Chondrocyte (in vitro differentiated cells): ENCODE measurements around the gene RPTOR. TPM values are rescaled to one million over a fixed set of nuclear protein-coding genes. Genes with fewer than 3 reads are reported as not detected.
"Not testable (repeated sequence)": the region's sequence is repeated elsewhere in the genome, so short reads cannot be mapped to it uniquely, and the experiment has no call there.

Source experiments
- DNase-seq: peaks from one replicate; pipeline ENCODE4 v3.0.0; 2021; ENCODE audit warnings: mixed read lengths, low spot score
- H3K27ac Mint-ChIP-seq: one replicate; pipeline ENCODE4 v1.8.0; 2021; ENCODE audit warnings: mild to moderate bottlenecking, moderate library complexity, mixed read lengths; ENCODE audit not compliant: unreplicated experiment
- H3K27me3 Mint-ChIP-seq: 2 replicates; pipeline ENCODE4 v1.8.0; 2021; ENCODE audit warnings: low read depth, mixed read lengths
- H3K36me3 Mint-ChIP-seq: 2 replicates; pipeline ENCODE4 v1.8.0; 2021; ENCODE audit warnings: low read depth, mixed read lengths
- H3K4me1 Mint-ChIP-seq: 2 replicates; pipeline ENCODE4 v1.8.0; 2021; ENCODE audit warnings: low read depth, mild to moderate bottlenecking, mixed read lengths
- H3K4me3 Mint-ChIP-seq: one replicate; pipeline ENCODE4 v1.8.0; 2021; ENCODE audit warnings: mild to moderate bottlenecking, moderate library complexity, mixed read lengths; ENCODE audit not compliant: unreplicated experiment
- H3K9me3 Mint-ChIP-seq: 2 replicates; pipeline ENCODE4 v1.8.0; 2021; ENCODE audit warnings: low read depth, mixed read lengths
- CTCF ChIP-seq: fragments of 200-600 bp; sonication (generic); IDR thresholded peaks from 2 replicates; pipeline ENCODE4 v1.5.0; 2021; ENCODE audit warnings: antibody characterized with exemption, mild to moderate bottlenecking, moderate library complexity
- total RNA-seq: library from RNA; stranded (reverse); gene quantifications from 3 replicates; pipeline ENCODE4 v1.2.1, GENCODE V29; 2021

The RPTOR gene
- total RNA-seq, 1 donor from 2014 or later, result 30.9 TPM

DNA sequence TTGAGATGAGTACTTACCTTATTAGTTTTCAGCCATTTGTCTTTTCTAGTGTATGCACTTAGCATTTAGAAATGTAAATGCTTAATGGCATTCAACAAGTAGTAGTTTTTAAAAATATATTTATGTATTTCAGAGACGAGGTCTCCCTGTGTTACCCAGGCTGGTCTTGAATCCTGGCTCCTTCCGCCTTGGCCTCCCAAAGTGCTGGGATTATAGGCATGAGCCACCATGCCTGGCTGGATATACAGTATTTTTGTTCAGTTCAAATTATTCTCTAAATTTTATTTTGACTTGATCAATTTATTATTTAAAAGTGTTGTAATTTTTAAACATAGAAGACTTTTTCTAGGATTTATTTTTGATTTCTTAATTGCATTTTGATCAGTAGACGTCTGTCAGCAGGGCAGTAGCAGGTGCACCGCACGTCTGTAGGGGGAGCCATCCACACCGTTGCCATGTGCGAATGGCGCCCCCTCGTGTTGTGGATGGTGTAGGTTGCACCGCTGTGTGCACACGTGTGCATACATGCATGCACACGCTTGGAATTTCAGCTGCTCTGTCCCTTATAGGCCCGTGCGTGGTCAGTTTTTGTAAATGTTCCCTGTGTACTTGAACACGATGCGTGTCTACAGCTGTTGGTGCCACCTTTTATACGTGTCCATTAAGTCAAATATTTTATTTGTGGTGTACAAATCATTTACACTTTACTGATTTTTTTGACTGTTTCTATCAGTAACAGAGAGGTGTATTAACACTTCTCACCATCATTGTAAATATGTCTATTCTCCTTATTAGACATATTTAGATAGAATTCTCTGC is 30.6 kb downstream of the RPTOR start:
- Mint-ChIP-seq H3K27ac (no peak overlapping the region), H3K4me3 (no peak overlapping the region), H3K9me3 (no peaks in the 10 kb centered on the region), H3K27me3 (no peaks in the 10 kb centered on the region), H3K4me1 (peaks cover 4% of the 10 kb centered on the region), H3K36me3 (no peaks in the 10 kb centered on the region)
- no peak for DNase-seq
- peak; percentile 100 for TF ChIP-seq CTCF

GRCh38 chr17:80577876-80578570 is 33.4 kb downstream of the RPTOR start:
- H3K27me3 Mint-ChIP-seq, result no peaks in the 10 kb centered on the region
- no peaks in the 10 kb centered on the region for H3K9me3 Mint-ChIP-seq
- TF ChIP-seq CTCF, result no peak
- H3K4me3 Mint-ChIP-seq, result no peak overlapping the region
- DNase-seq, result no peak
- peaks cover 4% of the 10 kb centered on the region for H3K4me1 Mint-ChIP-seq
- peaks cover 3% of the 10 kb centered on the region for H3K36me3 Mint-ChIP-seq
- H3K27ac Mint-ChIP-seq, result no peak overlapping the region

DNA sequence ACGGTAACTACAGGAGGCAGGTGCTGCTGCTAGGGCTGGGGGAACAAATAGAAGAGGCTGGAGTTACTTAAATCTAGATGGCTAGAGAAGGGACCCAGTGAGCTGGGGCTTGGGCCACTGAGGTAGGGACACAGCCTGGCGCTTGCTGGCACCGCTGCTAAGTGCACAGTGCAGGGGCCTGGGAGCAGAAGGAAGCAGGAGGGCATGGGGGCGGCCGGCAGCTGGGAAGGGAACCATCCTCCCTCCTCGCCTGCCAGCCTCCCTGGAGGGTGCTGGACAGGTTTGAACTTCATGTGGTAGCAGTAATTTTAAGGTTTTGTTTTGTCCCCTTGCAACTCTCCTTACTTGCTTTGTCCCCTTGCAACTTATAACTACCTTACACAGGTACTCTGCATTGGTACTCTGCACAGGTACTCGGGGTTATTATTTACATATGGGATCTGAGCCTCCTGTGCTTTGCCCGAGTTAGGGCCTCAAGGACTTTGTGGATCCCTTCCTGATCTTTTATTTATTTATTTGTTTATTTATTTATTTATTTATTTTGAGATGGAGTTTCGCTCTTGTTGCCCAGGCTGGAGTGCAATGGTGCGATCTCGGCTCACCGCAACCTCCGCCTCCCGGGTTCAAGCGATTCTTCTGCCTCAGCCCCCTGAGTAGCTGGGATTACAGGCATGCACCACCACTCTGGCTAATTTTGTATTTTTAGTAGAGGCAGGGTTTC is 34.2 kb downstream of the RPTOR start:
- not testable (repeated sequence) for H3K27ac Mint-ChIP-seq, H3K27me3 Mint-ChIP-seq, DNase-seq, H3K4me1 Mint-ChIP-seq, H3K36me3 Mint-ChIP-seq, H3K4me3 Mint-ChIP-seq, H3K9me3 Mint-ChIP-seq

DNA sequence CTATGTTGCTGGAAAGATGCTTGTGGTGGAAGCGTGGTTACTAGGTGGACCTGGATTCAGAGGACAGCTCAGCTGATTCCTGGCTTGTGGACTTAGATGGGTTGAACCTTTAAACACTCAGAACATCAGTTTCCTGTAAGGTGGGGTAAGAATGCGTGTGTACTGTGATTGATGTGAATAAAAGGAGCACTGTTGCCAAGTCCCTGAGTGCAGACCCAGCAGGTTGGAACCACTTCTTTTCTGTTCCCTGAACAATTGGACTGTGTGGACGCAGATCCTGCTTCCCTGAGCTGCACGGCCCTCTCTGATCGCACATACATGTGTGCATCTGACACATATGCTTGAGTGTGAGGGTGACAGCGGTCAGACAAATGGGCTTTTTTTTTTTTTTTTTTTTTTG is 37.5 kb downstream of the RPTOR start:
- H3K27me3 Mint-ChIP-seq, result no peaks in the 10 kb centered on the region
- DNase-seq, result no peak
- peaks cover 29% of the 10 kb centered on the region for H3K4me1 Mint-ChIP-seq
- no peak overlapping the region for H3K4me3 Mint-ChIP-seq
- H3K9me3 Mint-ChIP-seq, result no peaks in the 10 kb centered on the region
- no peak overlapping the region for H3K27ac Mint-ChIP-seq
- peaks cover 3% of the 10 kb centered on the region for H3K36me3 Mint-ChIP-seq
- no peak for TF ChIP-seq CTCF

DNA sequence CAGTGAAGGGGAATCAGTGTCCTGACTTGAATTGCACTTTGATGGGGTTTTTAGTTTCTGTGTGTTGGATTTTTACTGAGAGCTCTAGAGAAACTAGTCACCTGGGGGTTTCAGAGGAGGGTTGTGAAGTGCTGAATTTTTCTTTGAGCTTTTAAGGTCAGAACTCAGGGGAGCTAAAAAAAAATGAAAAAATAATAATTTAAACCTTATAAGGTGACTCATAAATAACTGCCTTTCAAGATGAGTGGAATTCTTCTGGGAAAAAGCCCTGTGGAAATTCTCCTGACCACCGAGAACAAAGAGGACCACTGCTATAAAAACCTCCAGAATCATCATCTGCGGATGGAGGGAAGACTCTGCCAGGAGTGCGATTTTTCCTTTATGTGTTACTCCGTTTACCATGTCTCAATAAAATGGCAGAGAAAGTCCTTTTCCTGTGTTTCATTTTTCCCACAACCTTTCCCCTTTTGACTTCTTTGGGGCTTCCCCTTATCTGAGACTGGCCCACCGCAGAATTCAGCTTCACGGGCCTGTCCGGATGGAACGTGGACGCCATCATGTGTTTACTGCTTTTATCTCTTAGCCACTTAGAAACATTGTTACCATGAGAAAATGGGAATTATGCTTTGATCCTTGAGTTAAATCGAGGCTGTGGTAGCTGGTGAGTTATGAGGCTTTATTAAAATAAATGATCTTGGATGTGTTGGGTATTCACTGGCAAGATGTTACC is 39.7 kb downstream of the RPTOR start:
- no peaks in the 10 kb centered on the region for H3K9me3 Mint-ChIP-seq
- TF ChIP-seq CTCF, result no peak
- peaks cover 3% of the 10 kb centered on the region for H3K36me3 Mint-ChIP-seq
- no peaks in the 10 kb centered on the region for H3K27me3 Mint-ChIP-seq
- no peak overlapping the region for H3K27ac Mint-ChIP-seq
- DNase-seq, result no peak
- peaks cover 30% of the 10 kb centered on the region for H3K4me1 Mint-ChIP-seq
- H3K4me3 Mint-ChIP-seq, result no peak overlapping the region
